Brain microvascular endothelial cell (primary cell): ENCODE results near the gene SREBF1.

ENCODE experiments used
- DNase-seq: peaks from one replicate; pipeline ENCODE4 v3.0.0-alpha.2; 2020
- H3K27ac ChIP-seq: fragments of 250-450 bp; sonication (Bioruptor Pico); 2 replicates; pipeline ENCODE4 v1.5.1; 2020; ENCODE audit warnings: mild to moderate bottlenecking, moderate library complexity
- H3K27me3 ChIP-seq: fragments of 250-450 bp; sonication (Bioruptor Pico); replicated peaks from 2 replicates; pipeline ENCODE4 v1.5.1; 2020; ENCODE audit warnings: mild to moderate bottlenecking
- H3K36me3 ChIP-seq: fragments of 250-450 bp; sonication (Bioruptor Pico); replicated peaks from 2 replicates; pipeline ENCODE4 v1.5.1; 2020; ENCODE audit warnings: mild to moderate bottlenecking
- H3K4me3 ChIP-seq: 2 replicates; pipeline ENCODE4 v1.5.1; 2011; ENCODE audit warnings: low read depth, mild to moderate bottlenecking, control low read depth, low read length, moderate library complexity
- in situ Hi-C: cut with HindIII; loops from 2 replicates; pipeline ENCODE4 v1.10.0; 2017; ENCODE audit warnings: low sequenced_read_pairs, low pct_ligation_motif_present
- TF ChIP-seq, protein P1 (sequence below): IDR thresholded peaks from 2 replicates; pipeline ENCODE4 v1.5.1; 2011; ENCODE audit warnings: low read depth, mild to moderate bottlenecking, moderate library complexity, low read length, control low read depth, inconsistent platforms; ENCODE audit errors: missing control alignments

Gene SREBF1

DNA sequence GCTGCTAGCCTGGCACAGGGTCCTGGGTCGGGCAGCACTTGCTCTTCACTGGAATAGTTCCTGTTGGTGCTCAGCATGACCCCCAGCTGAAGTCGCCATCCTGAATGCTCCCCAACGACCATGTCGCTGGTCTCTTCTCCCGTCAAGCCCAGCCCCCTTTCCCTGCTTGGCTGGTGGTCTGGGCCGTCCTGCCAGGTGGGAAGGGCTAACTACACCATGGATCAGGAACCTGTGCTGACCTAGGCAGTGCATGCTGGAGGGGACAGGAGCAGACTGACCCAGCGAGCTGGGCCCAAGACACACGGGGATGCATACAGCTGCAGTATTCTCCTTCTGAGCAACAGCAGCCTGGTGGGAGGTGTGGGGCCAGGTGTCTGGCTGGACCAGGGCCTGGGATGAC is 9.2 kb upstream of the SREBF1 start:
- no peak for DNase-seq
- Histone ChIP-seq H3K27ac (no peak overlapping the region), H3K36me3 (no peaks in the 10 kb centered on the region), H3K27me3 (no peaks in the 10 kb centered on the region), H3K4me3 (no peak overlapping the region)
- in situ Hi-C loops = no loop called here
- TF ChIP-seq, protein P1, sequence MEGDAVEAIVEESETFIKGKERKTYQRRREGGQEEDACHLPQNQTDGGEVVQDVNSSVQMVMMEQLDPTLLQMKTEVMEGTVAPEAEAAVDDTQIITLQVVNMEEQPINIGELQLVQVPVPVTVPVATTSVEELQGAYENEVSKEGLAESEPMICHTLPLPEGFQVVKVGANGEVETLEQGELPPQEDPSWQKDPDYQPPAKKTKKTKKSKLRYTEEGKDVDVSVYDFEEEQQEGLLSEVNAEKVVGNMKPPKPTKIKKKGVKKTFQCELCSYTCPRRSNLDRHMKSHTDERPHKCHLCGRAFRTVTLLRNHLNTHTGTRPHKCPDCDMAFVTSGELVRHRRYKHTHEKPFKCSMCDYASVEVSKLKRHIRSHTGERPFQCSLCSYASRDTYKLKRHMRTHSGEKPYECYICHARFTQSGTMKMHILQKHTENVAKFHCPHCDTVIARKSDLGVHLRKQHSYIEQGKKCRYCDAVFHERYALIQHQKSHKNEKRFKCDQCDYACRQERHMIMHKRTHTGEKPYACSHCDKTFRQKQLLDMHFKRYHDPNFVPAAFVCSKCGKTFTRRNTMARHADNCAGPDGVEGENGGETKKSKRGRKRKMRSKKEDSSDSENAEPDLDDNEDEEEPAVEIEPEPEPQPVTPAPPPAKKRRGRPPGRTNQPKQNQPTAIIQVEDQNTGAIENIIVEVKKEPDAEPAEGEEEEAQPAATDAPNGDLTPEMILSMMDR = no peak

DNA sequence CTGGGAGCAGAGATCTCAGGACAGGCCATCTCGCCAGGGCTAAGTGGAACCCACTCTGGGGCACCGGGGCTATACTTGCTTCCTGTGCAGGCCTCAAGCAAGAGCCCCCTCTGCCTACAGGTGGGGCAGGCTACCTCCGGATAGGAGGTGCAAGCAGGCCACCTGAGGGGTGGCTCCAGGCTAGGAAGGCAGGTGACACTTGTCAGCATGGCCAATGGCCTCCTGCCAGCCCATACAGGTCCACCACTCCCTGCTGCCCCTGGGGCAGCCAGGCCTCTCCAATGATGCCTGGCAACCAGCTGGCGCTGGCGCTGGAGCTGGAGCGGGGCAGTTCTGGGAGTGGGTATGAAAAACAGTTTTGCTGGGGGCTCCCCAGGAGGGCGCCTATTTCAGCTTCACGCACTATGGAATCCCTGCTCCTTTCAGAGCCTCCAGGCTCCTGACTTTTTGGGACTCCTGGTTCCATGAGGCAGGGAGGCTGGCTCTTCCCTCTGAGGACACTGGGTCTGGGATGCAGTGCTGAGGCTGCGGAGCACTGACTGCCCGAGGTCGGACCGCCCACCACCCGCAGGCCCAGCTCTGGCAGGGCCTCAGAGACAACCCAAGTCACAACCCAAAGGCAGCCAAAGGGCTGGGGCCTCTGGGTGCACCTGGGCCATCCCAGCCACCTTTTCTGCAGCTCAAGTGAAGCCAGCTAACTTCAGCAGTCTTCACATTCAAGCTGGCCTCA is 8.4 kb upstream of the SREBF1 start:
- Histone ChIP-seq H3K36me3 (no peaks in the 10 kb centered on the region), H3K27me3 (no peaks in the 10 kb centered on the region), H3K27ac (no peak overlapping the region), H3K4me3 (no peak overlapping the region)
- DNase-seq = no peak
- in situ Hi-C loops = no loop called here
- TF ChIP-seq, protein P1 = no peak

DNA sequence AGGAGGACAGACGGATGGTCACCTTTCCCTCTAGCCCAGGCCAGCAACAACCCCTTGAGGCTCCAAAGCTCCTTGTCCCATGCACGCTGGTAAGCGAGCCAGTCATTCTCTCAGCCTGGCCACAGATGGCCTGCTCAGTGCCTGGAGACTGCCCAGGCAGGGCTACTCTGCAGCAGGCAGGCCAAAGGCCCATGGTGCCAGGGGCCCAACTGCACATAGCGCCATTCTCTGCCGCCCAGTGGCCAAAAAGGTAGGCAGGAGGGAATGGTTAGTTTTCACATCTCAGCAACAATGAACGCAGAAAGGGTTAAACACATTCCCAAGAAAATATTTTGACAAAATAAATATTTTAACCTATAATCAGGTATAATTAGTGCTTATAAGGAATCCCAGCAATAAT is 7.7 kb upstream of the SREBF1 start:
- no peaks in the 10 kb centered on the region for H3K36me3 ChIP-seq
- no peaks in the 10 kb centered on the region for H3K27me3 ChIP-seq
- TF ChIP-seq, protein P1 = no peak
- in situ Hi-C loops = no loop called here
- DNase-seq = no peak
- H3K4me3 ChIP-seq = no peak overlapping the region
- H3K27ac ChIP-seq = no peak overlapping the region

DNA sequence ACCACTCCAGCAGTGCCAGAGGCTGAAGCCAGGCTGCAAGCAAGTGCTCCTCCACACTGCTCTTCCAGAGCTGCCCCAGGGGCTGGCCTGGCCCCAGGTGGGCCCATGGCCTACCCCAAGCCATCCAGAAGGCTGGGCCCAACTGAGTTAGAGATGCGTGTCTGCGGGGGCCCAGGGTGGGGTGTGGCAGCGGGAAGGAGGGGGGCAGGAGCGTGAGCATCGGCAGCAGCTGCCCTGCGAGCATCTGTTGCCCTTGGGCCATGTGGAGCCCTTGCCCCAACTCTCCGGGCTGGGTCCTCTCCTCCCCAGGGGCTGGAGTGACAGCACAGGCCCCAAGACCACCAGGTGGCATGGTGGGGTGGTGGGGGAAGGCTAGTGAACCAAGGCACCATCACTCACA is 7.3 kb upstream of the SREBF1 start:
- DNase-seq = no peak
- Histone ChIP-seq H3K4me3 (no peak overlapping the region), H3K27me3 (no peaks in the 10 kb centered on the region), H3K36me3 (no peaks in the 10 kb centered on the region), H3K27ac (no peak overlapping the region)
- in situ Hi-C loops = no loop called here
- TF ChIP-seq, protein P1 = no peak

DNA sequence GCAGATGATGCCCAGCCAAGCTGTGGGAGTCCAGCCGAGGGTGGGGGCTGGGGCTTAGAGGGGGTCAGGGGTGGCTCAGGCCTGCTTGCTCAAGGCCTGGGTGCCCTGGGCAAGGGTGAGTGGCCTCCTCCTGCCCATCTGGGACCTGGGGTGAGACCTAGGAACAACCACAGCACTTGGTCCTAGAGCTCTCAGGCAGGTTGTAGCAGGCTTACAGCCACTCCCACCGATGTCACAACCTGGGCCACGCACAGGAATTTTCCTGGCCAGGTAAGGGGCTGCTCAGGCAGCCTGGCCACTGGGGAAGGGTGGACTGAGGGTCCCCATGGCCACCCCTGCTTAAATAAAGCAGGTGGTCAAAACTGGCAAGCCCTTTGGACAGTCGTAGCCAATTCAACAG is 6.3 kb upstream of the SREBF1 start:
- Histone ChIP-seq H3K4me3 (no peak overlapping the region), H3K27me3 (no peaks in the 10 kb centered on the region), H3K36me3 (no peaks in the 10 kb centered on the region), H3K27ac (no peak overlapping the region)
- in situ Hi-C loops = no loop called here
- TF ChIP-seq, protein P1 = no peak
- no peak for DNase-seq
